HG03159 (cell line): ENCODE data around the gene WFIKKN1.

ENCODE experiments used
- ATAC-seq: cut with Tn5 transposase; IDR thresholded peaks from one replicate; pipeline ENCODE4 v1.9.1; 2021; ENCODE audit warnings: mild to moderate bottlenecking, moderate library complexity; ENCODE audit not compliant: unreplicated experiment

The WFIKKN1 gene

DNA sequence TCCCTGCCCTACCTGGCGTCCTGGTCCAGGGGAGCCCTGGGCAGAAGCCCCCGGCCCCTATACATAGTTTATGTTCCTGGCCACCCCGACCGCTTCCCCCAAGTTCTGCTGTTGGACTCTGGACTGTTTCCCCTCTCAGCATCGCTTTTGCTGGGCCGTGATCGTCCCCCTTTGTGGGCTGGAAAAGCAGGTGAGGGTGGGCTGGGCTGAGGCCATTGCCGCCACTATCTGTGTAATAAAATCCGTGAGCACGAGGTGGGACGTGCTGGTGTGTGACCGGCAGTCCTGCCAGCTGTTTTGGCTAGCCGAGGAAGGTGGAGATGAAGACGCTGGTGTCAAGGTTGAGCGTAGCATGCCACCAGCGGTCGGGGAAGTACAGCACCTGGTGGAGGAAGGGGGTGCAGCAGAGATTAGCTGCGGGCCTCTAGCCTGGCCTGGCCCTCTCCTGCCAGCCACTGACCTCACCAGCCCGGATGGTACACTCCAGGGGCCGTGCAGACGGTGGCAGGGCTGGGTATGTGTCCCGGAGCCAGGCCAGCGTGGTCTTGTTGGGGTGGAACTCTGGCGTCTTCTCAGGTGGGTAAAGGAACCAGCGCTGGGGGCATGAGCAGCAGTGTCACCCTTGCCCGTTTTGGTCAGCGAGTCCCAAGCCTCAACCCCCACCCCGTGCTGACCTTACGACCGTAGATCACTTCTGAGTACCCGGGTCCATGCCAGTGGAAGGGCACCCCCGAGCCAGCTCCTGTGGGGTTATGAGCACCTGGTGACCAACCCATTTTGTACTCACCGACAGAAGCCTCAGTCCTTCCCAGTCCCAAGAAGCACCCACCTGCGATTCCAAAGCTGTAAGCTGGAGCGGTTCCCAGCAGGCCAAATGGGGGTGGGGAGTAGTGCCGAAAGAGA lies 52.0 kb downstream of the WFIKKN1 start:
- no peak for ATAC-seq

DNA sequence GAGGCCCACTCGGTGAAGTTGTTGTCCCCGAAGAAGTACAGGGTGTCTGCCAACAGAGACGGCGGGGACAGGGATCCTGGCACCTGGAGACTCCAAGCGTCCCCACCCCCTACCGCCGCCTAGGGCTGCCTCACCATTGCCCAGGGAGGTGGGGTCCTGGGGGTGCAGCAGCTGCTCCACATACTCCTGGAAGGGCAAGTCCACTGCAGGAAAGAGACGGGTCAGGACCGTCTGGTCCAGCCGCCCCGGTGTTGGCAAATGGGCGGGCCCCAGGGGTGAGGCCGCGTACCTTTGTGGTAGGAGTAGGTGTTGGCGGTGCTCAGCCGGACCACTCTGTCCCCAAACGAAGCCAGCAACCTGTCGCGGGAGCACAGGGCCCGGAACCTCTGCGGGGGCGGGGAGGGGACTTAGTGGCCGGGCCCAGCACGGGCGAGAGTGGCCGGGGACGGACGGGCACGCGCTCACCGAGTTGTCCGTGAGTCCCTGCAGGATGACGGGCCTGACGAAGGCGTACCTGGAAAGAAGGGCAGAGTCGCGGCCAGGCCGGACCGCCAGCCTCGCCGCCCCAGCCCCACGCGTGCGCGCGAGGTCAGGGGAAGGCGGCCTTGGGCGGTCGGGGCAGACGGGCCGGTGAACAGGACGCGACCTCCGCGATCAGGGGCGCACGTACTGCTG lies 52.7 kb downstream of the WFIKKN1 start:
- ATAC-seq, result no peak
